ENCODE data around the gene CBY2. TPM values are rescaled to one million over a fixed set of nuclear protein-coding genes. Genes with fewer than 3 reads are reported as not detected.
"Not testable (repeated sequence)": the region's sequence is repeated elsewhere in the genome, so short reads cannot be mapped to it uniquely, and the experiment has no call there.

Gene CBY2, protein sequence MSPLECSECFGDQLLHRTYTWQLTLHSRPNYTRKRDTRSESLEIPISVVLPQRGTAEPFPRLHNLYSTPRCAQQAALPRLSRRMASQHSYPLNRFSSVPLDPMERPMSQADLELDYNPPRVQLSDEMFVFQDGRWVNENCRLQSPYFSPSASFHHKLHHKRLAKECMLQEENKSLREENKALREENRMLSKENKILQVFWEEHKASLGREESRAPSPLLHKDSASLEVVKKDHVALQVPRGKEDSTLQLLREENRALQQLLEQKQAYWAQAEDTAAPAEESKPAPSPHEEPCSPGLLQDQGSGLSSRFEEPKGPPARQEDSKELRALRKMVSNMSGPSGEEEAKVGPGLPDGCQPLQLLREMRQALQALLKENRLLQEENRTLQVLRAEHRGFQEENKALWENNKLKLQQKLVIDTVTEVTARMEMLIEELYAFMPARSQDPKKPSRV
- not detected for polyA plus RNA-seq (2013, experiment 1 of 2; ENCODE audit: insufficient read length)
- polyA plus RNA-seq (2013, experiment 2 of 2; ENCODE audit: insufficient read length), result not detected

DNA sequence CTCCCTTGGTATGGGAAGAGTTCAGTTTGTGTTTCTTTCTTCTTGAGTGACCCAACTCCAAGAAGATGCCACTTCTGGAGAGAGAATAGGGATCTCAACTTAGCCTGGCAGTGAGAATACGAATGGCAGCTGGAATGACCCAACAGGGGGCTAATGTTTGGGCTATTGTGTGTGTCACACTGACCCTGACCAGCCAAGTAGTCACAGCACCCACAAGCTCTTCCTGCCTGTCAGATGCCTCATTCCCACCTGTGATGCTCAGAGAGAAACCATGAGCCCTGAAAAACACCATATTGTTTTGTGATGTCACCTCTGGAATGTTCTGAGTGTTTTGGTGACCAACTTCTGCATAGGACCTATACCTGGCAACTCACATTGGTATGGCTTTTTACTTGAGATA is at the start of gene CBY2:
Gene CBY2, plus strand, starts transcription at position 233 of the 400 bp plus-strand sequence. Its CDS starts 71 bp downstream, at position 304.
- DNase-seq, result no peak

DNA sequence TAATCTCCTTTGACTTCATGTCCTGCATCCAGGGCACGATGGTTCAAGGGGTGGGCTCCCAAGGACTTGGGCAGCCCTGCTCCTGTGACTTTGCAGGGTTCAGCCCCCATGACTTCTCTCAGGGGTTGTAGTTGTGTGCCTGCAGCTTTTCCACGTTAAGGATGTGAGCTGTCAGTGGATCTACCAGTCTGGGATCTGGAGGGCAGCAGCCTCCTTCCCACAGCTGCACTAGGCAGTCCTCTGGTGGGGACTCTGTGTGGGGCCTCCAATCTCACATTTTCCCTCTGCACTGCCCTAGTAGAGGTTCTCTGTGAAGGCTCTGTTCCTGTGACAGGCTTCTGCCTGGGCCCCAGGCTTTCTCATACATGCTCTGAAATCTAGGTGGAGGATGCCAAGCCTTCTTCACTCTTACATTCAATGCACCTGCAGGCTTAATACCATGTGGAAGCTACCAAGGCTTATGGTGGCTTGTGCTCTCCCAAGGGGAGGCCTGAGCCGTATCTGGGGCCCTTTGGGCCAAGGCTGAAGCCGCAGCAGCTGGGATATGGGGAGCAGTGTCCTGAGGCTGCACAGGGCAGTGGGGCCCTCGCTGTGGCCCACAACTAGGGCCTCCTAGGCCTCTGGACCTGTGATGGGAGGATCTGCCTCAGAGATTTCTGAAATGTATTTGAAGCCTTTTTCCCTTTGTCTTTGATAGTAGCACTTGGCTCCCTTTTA is 47.3 kb upstream of the CBY2 start:
- DNase-seq, result no peak

DNA sequence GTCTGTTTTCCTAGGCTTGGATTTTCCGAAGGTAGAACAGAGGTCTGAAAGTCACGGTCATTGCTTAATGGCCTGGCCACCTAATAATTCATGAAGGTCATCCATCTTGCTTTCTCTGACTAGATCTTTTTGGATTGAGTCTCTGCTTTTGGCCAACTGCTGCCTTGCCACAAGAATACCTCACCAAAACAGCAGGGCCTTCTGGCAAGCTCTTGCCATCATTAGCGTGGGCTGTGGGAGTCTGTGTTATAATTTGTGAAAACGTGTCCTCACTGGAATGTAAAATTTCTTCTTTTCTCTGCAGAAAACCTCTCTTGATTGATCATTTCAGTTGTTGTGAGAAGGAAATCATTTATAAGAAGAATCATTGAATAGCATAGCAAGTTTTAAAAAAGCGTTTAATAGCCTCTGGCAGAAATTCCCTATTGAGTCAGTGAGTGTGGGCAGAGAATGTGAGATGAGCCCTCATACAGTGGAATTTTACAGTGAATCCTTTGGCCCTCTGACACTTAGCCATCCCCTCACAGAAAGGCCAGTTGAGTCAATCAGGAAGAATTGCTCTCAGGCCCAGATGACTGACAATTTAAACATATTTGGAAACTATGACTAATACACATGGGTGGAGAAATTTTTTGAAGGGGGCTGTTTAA is 43.4 kb upstream of the CBY2 start:
- DNase-seq, result peak; percentile 76

DNA sequence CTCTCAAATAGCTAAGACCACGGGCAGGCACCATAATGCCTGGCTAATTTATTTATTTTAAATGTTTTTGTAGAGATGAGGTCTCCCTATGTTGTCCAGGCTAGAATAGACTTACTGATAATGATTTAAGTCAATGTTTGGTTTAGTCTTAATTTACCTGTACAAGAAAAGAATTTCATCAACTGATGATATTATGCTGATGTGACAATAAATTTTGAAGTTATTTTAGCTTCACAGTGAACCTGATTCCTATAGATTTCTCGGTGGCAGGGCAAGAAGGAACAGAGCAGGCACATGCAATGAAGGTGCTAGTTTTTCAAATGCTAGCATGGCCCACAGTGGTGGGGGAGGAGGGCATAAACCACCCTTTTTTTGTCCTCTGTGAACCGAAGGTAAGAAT is 42.6 kb upstream of the CBY2 start:
- no peak for DNase-seq

DNA sequence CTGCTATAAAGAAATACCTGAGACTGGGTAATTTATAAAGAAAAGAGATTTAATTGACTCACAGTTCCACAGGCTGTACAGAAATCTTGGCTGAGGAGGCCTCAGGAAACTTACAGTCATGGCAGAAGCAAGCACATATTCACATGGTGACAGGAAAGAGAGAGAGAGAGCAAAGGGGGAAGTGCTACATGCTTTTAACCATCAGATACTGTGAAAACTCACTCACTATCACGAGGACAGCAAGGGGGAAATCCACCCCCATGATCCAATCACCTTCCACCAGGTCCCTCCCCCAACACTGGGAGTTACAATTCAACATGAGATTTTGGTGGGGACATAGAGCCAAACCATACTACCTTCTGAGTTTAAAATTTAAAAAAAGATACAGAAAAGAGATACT is 41.7 kb upstream of the CBY2 start:
- not testable (repeated sequence) for DNase-seq

DNA sequence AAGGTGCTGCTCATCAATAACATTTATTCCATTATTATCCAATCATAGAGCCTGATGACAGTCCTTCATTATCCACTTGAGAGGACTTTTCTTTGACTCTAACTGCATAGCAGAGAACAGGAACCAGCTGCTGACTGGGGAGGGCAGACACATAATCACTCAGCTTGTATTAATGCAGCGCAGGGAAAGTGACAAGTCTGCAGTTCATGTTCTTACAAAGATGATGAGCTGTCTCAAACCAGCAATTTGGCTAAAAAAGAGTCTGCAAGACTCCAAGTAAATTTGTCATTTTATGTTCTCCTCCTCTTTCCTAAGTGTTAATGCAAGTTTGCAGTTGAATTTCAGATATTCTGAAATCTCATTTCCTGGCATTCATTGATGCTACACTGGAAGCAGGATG is 40.0 kb upstream of the CBY2 start:
- DNase-seq, result no peak

DNA sequence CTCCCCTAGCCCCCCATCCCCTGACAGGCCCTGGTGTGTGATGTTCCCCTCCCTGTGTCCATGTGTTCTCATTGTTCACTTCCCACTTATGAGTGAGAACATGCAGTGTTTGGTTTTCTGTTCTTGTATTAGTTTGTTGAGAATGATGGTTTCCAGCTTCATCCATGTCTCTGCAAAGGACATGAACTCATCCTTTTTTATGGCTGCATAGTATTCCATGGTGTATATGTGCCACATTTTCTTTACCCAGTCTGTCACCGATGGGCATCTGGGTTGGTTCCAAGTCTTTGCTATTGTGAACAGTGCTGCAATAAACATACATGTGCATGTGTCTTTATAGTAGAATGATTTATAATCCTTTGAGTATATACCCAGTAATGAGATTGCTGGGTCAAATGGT is 39.2 kb upstream of the CBY2 start:
- DNase-seq, result not testable (repeated sequence)

DNA sequence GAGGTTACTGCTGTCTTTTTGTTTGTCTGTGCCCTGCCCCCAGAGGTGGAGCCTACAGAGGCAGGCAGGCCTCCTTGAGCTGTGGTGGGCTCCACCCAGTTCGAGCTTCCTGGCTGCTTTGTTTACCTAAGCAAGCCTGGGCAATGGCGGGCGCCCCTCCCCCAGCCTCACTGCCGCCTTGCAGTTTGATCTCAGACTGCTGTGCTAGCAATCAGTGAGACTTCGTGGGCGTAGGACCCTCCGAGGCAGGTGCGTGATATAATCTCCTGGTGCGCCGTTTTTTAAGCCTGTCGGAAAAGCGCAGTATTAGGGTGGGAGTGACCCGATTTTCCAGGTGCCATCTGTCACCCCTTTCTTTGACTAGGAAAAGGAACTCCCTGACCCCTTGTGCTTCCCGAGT is 32.5 kb upstream of the CBY2 start:
- not testable (repeated sequence) for DNase-seq

DNA sequence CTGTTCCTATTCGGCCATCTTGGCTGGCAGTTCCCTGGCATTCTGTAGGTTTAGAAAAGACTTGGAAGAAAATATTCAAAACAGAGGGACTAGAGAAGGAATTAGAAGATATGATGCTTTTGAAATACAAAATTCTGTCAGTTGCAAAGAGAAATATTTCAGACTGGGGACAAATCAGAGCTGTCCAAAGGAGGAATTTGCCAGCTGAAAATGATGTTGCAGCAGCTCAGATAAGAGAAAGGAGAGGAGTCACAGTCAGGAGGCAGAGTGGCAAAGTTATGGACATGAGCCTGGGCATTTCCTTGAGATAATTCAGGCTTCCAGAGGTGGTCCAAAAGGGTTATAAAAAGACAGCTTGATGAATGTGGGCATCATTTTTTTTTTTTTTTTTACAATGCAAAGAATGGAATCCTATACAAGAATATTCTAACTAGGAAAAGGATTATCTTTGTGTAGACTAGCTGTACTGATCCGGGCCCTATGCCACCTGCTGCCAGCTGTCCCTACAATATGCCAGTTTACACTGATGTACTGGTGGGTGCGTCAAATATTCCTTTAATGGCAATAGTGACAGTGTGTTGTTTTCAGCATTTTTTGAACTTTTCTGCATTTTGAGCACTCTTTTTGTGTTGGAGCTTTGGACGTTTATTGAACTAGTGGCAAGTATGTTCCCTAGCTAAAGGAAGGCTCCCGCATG is 31.8 kb upstream of the CBY2 start:
- DNase-seq, result no peak

DNA sequence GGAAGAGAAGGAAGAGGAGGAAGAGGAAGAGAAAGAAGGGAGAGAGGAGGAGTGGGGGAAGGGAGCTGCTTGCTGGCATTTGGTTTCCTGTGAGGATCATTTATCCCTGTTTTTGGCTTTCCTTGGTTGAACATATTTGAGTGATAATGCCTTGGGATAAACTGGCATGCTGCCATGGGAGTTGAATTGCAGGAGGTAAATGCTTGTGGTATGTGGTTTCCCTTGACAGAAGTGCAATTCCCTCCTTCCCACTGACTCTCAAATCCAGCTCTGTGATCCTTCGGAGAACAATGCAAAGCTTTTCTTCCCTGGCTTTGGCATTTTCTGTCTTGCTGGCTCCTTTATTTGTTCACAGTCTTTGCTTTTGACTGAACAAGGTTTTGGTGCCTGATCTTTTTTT is 27.2 kb upstream of the CBY2 start:
- DNase-seq, result peak; percentile 98

DNA sequence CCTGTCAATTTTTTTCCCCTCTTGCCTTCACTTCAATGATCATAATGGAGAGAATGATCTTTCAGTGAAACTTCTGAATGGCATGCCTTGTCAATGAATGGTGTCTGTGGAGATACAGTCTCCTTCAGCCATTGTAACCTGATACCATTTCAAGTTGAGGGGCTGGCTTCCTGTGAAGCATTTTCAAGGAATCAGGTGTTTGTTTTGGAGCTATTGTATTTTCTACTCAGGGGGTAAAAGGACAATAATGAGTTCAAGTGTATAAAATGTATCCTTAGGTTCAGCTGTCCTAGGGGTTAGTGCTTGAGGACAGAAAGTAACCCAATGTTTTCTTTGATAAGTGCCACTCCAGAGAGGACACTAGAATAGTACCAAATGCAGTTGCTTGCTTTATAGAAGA is 23.8 kb upstream of the CBY2 start:
- DNase-seq, result peak; percentile 14

DNA sequence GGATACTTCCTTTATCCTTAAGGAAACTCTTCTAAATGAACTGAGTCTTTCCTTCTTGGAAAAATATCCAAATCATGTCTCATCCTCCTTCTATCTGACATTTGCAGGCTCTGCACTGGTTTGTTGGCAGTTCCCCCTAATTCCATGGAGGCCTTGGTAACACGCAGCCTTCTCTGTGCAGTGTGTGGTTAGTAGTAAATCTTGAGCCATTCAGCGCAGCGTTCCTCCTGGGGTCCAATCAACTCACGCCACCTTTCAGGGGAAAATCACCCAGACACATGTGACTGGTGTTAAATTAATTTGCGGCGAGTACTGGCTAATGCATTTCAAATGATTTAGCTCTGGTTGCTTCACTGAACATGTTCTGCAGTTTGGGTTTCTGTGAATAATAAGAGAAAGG is 21.0 kb upstream of the CBY2 start:
- DNase-seq, result peak; percentile 97

DNA sequence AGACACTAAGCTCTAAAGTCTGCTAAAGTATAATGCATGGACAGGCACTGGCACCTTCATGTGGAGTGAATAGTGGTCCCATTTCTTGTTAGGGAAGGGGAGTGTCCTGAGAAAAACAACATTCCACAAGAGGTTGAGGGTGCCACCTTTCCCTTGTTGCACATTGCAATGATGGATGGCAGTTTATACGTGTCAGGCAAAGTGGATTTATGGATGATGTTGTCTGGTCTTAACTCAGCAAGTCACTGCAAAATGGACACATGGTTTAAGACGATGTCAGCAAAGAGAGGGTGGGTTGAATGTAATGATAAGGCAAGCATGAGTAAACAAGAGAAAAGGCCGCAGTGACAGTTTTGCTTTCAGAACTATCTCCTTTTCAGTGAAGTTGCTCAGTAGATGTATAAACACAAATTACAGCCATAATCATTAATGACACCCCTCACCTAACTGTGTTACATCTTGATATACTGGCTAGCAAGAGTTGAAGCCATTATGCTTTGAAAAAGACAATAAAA is 19.6 kb upstream of the CBY2 start:
- no peak for DNase-seq

DNA sequence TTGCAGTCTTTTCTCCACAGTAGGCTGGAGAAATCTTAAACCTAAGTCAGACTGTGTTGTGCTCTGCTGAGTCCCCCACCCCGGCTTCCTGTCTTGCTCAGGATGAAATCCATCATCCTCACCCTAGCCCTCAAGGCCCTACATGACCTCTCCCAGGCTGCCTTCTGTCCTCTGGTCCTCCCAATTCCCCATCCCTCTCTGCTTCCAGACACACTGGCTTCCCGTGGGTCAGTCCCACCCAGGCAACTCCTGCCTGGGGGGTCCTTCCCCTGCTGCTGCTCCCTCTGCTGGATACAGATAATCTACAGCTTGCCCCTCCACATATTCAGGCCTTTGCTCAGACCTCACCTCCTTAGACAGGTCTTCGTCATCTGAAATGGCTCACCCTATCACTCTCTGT is 18.4 kb upstream of the CBY2 start:
- no peak for DNase-seq

DNA sequence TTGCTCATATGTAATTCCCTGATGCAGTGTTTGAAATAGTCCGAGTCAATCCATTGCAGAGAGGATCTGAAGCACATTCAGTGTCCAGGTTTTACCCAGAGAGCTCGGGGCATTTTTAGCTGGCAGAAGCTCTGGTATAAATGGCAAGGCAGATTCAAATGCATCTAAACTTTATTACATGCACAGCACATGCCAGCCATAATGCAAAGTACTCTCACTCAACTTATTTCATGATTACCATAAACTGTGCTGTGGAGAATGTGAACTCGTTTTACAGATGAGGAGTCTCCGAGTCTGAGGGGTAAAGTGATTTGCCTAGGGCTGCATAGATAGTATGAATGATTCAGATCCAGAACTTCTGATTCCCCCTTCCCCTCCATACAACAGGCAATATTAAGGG is 13.5 kb upstream of the CBY2 start:
- DNase-seq, result no peak

DNA sequence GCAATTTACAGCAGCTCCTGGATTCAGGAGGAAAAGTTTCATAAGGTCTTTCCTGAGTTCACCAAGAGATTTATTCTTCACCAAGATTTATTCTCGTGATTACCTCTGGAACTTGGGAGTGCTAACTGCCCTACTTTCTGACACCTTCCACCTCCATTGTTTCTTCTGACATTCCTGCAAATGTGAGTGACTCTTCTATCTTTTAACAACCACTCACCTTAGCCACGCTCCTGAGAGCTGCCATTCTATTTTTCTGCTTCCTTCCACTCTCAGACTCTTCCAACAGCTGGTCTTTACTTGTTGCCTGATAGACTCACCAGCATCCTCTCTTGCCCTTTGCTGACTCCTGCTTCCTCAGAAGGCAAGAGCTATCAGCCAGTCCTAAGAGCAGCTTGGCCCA is 11.5 kb upstream of the CBY2 start:
- DNase-seq, result no peak

DNA sequence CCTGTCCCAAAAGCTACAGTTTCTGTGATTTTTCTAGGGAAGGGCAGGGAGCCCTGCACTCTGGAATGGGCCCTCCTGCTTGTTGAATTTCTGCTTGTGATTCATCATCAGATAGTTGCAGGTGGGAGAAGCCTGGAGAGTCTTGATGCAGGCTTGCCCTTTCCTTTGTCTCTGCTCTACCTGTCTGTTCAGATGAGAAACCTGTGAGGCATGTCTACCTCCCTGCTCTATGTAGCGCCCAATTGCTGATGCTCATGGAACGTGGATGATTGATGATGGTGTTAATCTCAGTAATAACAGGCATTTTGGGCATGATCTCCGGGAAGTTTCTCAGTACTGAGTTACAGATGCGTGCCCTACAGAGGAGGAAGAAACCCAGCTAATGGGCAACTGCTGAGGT is 10.9 kb upstream of the CBY2 start:
- no peak for DNase-seq

DNA sequence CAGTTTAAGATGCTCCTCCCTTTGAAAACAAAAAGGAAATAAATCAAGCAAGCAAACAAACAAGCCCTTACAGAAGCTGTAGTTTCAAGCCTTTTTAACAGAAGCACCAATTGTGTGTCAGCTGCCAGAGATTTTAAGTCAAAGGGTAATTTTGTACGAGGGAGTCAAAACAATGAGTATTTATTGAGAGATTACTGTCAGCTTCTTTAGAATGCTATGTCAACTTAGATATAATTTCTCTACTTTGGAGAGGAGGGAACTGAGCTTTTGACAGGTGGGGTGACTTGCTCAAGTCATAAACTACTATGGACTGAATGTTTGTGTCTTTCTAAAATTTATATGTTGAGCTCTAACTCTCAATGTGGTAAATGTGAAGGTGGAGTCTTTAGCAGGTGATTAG is 10.5 kb upstream of the CBY2 start:
- no peak for DNase-seq

DNA sequence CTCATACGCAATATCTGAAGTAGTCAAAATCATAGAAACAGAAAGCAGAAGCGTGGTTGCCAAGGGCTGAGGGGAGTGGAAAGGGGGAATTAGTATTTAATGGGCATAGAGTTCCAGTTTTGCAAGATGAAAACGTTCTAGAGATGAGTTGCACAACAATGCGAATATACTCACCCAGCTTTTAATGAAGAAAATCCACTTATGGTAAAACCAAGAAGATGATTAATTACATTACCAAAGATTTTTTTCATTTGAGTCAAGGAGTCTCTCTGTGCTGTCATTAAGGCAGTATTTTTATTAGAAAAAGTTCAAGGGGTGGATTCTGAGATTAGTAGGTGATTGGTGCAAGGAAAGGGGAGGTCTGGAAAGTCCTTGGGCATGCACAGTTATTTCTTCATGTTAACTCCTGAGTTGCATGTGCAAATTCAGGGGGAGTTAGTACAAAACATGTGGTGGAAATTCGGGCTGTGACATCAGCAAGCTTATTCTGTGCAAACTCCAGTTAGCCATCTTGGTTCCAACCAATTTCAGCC is 6.9 kb upstream of the CBY2 start:
- DNase-seq, result peak; percentile 49

DNA sequence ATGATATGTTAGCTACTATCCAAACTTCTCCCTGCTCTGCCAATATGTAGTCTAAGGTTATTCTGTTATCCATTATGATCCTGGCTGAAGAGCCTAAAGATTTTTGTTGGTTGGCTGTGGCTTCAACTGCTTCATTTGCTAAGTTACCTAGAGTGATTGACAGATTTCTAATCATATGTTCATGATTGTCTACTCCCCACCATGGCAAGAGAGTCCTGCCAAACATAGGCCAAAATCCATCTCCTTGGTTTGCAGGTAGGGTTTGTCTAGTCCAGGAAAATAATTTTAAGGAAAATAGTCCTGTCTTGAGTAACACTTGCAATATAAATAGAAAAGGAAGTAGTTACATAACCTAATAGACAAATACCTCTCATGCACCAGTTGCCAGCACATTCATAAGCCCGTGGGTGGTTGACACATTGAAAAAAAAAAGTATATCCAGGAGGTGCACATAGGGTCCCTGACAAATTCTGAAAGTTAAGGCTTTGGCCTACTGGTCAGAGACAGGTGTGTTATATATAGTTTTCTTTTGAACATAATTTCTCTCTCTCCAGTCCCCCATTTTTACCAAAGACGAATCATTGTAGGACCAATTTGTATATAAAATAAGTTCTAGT is 5.4 kb upstream of the CBY2 start:
- no peak for DNase-seq

DNA sequence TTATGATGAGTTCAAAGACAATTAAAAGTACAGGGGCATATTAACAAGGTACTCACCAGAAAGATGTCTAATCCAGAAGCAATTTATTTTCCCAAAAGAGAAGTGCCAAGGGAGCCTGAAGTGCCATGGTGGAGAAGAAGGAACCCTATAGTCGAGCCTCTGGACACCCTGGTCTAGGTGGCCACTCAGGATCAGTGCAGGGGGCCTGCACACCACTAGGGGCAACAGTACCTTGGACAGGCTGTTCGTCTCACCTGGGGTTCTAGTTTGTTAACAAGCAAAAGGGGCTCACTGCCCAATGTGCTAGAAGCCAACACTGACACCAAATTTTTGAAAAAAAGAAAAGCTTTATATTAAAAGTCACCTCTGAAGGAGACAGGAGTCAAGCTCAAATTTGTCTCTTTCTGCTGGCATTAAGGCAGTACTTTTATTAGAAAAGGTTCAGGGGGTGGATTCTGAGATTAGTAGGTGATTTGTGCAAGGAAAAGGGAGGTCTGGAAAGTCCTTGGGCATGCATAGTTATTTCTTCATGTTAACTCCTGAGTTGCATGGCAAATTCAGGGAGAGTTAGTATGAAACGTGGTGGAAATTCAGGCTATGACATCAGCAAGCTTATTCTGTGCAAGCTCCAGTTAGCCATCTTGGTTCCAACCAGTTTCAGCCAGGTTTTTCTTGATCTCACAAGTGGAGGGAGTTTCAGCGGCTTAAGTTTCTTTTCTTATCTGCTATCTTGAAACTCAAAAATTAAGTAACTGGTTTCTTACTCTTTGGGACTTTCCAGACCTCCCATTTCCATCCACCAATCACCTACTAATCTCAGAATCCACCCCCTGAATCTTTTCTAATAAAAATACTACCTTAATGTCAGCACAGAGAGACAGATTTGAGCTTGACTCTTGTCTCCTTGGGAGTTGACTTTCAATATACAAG is 884 bp upstream of the CBY2 start:
- no peak for DNase-seq
